ENCODE measurements around the gene OR6B3. TPM values are rescaled to one million over a fixed set of nuclear protein-coding genes. Genes with fewer than 3 reads are reported as not detected.

The OR6B3 gene
- not detected for polyA plus RNA-seq (2013, experiment 1 of 2)
- not detected for polyA plus RNA-seq (2013, experiment 2 of 2)

- DNase-seq (ENCODE audit: low spot score), result no peak
- Histone ChIP-seq H3K18ac (ENCODE audit: low read length) (peak within 1 kb of the TSS; percentile 44), H4K8ac (ENCODE audit: low read depth, low read length) (no peak within 1 kb of the TSS), H2BK120ac (ENCODE audit: low read depth, low read length) (peak within 1 kb of the TSS; percentile 49), H2AK5ac (ENCODE audit: low read depth, low read length) (peak within 1 kb of the TSS; percentile 40), H3K79me1 (ENCODE audit: low read depth, low read length) (no peaks in the 10 kb centered on the region), H3K27me3 (ENCODE audit: control insufficient read depth in 3 of 3, insufficient read depth in 3 of 3, low read depth in 1 of 3, low read length in 3 of 3) (peaks cover 0 to 78% (median 2%) of the 10 kb centered on the region in 3 experiments), H3K9ac (ENCODE audit: low read depth, low read length, poor library complexity) (peak within 1 kb of the TSS; percentile 64), H3K9me3 (replicated peaks in 1 of 2; ENCODE audit: control insufficient read depth in 2 of 2, insufficient read depth in 1 of 2, low read depth in 1 of 2, low read length in 2 of 2) (no peaks in the 10 kb centered on the region), H2BK15ac (ENCODE audit: low read length) (no peak within 1 kb of the TSS), H3K27ac (replicated peaks; ENCODE audit: low read length) (no peak within 1 kb of the TSS), H3K23ac (ENCODE audit: low read depth, low read length, poor library complexity) (peak within 1 kb of the TSS; percentile 13), H2BK12ac (ENCODE audit: low read length) (no peak within 1 kb of the TSS), H3K36me3 (replicated peaks in 1 of 2; ENCODE audit: control insufficient read depth in 2 of 2, insufficient read depth in 2 of 2, low read length in 2 of 2) (no peaks in the 10 kb centered on the region), H3K4ac (ENCODE audit: low read length) (no peak within 1 kb of the TSS), H3K4me1 (ENCODE audit: control insufficient read depth in 2 of 2, insufficient read depth in 1 of 2, low read depth in 1 of 2, low read length in 2 of 2) (no peaks in the 10 kb centered on the region), H2AFZ (ENCODE audit: low read length) (no peak within 1 kb of the TSS), H2BK5ac (ENCODE audit: low read length) (no peak within 1 kb of the TSS), H4K91ac (ENCODE audit: low read depth, low read length, poor library complexity) (no peak within 1 kb of the TSS), H3K4me2 (ENCODE audit: insufficient read depth, low read length, poor library complexity, severe bottlenecking) (no peak within 1 kb of the TSS), H3K4me3 (ENCODE audit: low read length in 2 of 2) (peak within 1 kb of the TSS in 1 of 2 donors; percentile 59), H3K14ac (ENCODE audit: low read length) (peak within 1 kb of the TSS; percentile 33)
- no CpG with 5 or more reads among the region's 28 CpGs for WGBS, 2 donors (ENCODE audit: extremely low coverage in 2 of 2, insufficient read length in 2 of 2, insufficient replicate concordance in 1 of 2)
These were observed at the start of gene OR6B3 for GRCh38 chr2:240053173-240054155. TSS of gene OR6B3 (minus strand) at chr2:240053521.

- Histone ChIP-seq H3K9me3 (replicated peaks in 1 of 2; ENCODE audit: control insufficient read depth in 2 of 2, insufficient read depth in 1 of 2, low read depth in 1 of 2, low read length in 2 of 2) (peaks cover 0 to 2% of the 10 kb centered on the region in 2 donors), H3K27me3 (ENCODE audit: control insufficient read depth in 3 of 3, insufficient read depth in 3 of 3, low read depth in 1 of 3, low read length in 3 of 3) (peaks cover 0 to 50% (median 13%) of the 10 kb centered on the region in 3 experiments)
These were observed 45.0 kb upstream of the OR6B3 start for GRCh38 chr2:240098349-240098748.

GRCh38 chr2:240095556-240096523 is 42.5 kb upstream of the OR6B3 start:
- H2BK120ac ChIP-seq (ENCODE audit: low read depth, low read length), result peak overlapping the region; percentile 24
- no peak overlapping the region for H3K4ac ChIP-seq (ENCODE audit: low read length)
- H3K9me3 ChIP-seq (replicated peaks in 1 of 2; ENCODE audit: control insufficient read depth in 2 of 2, insufficient read depth in 1 of 2, low read depth in 1 of 2, low read length in 2 of 2), result peaks cover 0 to 2% of the 10 kb centered on the region in 2 donors
- H3K23ac ChIP-seq (ENCODE audit: low read depth, low read length, poor library complexity), result peak overlapping the region; percentile 25
- peak overlapping the region; percentile 93 for H3K18ac ChIP-seq (ENCODE audit: low read length)
- peak overlapping the region; percentile 32 for H2AFZ ChIP-seq (ENCODE audit: low read length)
- DNase-seq (ENCODE audit: low spot score), result peak; percentile 17
- H4K91ac ChIP-seq (ENCODE audit: low read depth, low read length, poor library complexity), result no peak overlapping the region
- H2AK5ac ChIP-seq (ENCODE audit: low read depth, low read length), result peak overlapping the region; percentile 54
- H2BK5ac ChIP-seq (ENCODE audit: low read length), result peak overlapping the region; percentile 42
- H3K36me3 ChIP-seq (replicated peaks in 1 of 2; ENCODE audit: control insufficient read depth in 2 of 2, insufficient read depth in 2 of 2, low read length in 2 of 2), result no peaks in the 10 kb centered on the region
- peak overlapping the region; percentile 1 for H2BK12ac ChIP-seq (ENCODE audit: low read length)
- H4K8ac ChIP-seq (ENCODE audit: low read depth, low read length), result no peak overlapping the region
- H3K4me1 ChIP-seq (ENCODE audit: control insufficient read depth in 2 of 2, insufficient read depth in 1 of 2, low read depth in 1 of 2, low read length in 2 of 2), result peaks cover 0 to 5% of the 10 kb centered on the region in 2 donors
- H3K27me3 ChIP-seq (ENCODE audit: control insufficient read depth in 3 of 3, insufficient read depth in 3 of 3, low read depth in 1 of 3, low read length in 3 of 3), result peaks cover 0 to 47% (median 13%) of the 10 kb centered on the region in 3 experiments
- H3K79me1 ChIP-seq (ENCODE audit: low read depth, low read length), result no peaks in the 10 kb centered on the region
- no CpG with 5 or more reads among the region's 43 CpGs for WGBS, 2 donors (ENCODE audit: extremely low coverage in 2 of 2, insufficient read length in 2 of 2, insufficient replicate concordance in 1 of 2)
- H3K4me3 ChIP-seq (ENCODE audit: low read length in 2 of 2), result peak overlapping the region in 1 of 2 donors; percentile 76
- peak overlapping the region; percentile 84 for H2BK15ac ChIP-seq (ENCODE audit: low read length)
- H3K27ac ChIP-seq (replicated peaks; ENCODE audit: low read length), result no peak overlapping the region
- H3K14ac ChIP-seq (ENCODE audit: low read length), result no peak overlapping the region
- H3K4me2 ChIP-seq (ENCODE audit: insufficient read depth, low read length, poor library complexity, severe bottlenecking), result peak overlapping the region; percentile 68
- H3K9ac ChIP-seq (ENCODE audit: low read depth, low read length, poor library complexity), result no peak overlapping the region

More at GRCh38 chr2:240098349-240098748, 45.0 kb upstream of the OR6B3 start:
- Histone ChIP-seq H3K9ac (ENCODE audit: low read depth, low read length, poor library complexity) (no peak overlapping the region), H3K4me3 (ENCODE audit: low read length in 2 of 2) (no peak overlapping the region), H2BK5ac (ENCODE audit: low read length) (no peak overlapping the region), H2BK15ac (ENCODE audit: low read length) (no peak overlapping the region), H3K27ac (replicated peaks; ENCODE audit: low read length) (no peak overlapping the region), H3K23ac (ENCODE audit: low read depth, low read length, poor library complexity) (no peak overlapping the region), H3K14ac (ENCODE audit: low read length) (no peak overlapping the region), H2BK120ac (ENCODE audit: low read depth, low read length) (no peak overlapping the region), H3K36me3 (replicated peaks in 1 of 2; ENCODE audit: control insufficient read depth in 2 of 2, insufficient read depth in 2 of 2, low read length in 2 of 2) (no peaks in the 10 kb centered on the region), H2BK12ac (ENCODE audit: low read length) (no peak overlapping the region), H2AFZ (ENCODE audit: low read length) (no peak overlapping the region), H4K91ac (ENCODE audit: low read depth, low read length, poor library complexity) (no peak overlapping the region), H2AK5ac (ENCODE audit: low read depth, low read length) (no peak overlapping the region), H3K4ac (ENCODE audit: low read length) (no peak overlapping the region), H3K4me1 (ENCODE audit: control insufficient read depth in 2 of 2, insufficient read depth in 1 of 2, low read depth in 1 of 2, low read length in 2 of 2) (peaks cover 0 to 5% of the 10 kb centered on the region in 2 donors), H3K79me1 (ENCODE audit: low read depth, low read length) (no peaks in the 10 kb centered on the region), H3K4me2 (ENCODE audit: insufficient read depth, low read length, poor library complexity, severe bottlenecking) (no peak overlapping the region), H3K18ac (ENCODE audit: low read length) (no peak overlapping the region), H4K8ac (ENCODE audit: low read depth, low read length) (no peak overlapping the region)
- no peak for DNase-seq (ENCODE audit: low spot score)
- WGBS, 2 donors (ENCODE audit: extremely low coverage in 2 of 2, insufficient read length in 2 of 2, insufficient replicate concordance in 1 of 2), result no CpG with 5 or more reads among the region's 2 CpGs
